CD4-positive, alpha-beta T cell treated with Interleukin-15 for 1 hour (primary cell): ENCODE measurements around the gene STRA6.

Experiments
- DNase-seq: peaks from one replicate; pipeline ENCODE4 v3.0.0-alpha.2; 2020

STRA6 gene

DNA sequence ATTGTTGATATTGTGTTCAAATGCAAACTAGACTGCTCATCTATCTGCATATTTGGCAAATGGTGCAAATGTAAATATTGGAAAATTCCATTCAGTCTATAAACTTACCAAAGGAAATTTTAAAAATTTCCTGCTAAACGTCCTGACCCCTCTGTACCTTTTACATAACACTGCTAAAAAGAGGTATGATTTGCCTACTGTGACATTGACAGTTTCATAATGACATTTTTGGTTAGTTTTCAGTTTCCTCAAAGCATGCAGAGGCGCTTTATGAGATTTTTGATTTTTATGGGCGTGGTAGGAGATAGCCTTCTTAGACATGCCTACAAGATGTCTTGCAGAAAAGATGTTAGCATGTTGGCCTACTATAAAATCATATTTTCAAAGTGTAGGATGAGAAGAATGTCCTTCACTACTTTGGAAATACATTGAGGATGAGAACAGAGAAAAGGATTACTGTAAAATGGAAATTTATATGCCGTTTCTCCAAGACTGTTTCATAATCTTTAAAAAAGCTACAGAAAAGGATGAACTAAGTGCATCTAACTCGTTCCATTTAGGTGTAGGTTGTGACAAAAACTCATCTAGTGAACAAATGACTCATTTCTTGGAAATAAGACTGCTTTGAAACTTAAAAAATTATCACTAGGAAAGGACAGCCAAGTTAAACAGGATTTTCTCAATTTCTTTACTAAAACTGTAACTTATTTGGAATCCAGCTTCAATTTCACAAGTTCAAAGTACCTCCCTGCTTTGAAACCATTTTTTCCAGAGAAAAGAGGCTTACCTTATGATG is 43.5 kb downstream of the STRA6 start:
- DNase-seq: no peak

GRCh38 chr15:74157868-74158827 is 44.4 kb downstream of the STRA6 start:
- no peak for DNase-seq

- no peak for DNase-seq
Observed at GRCh38 chr15:74156678-74157411, 45.7 kb downstream of the STRA6 start.

GRCh38 chr15:74155766-74156417 is 46.7 kb downstream of the STRA6 start:
- DNase-seq: no peak

GRCh38 chr15:74147051-74147450 is 55.5 kb downstream of the STRA6 start:
- DNase-seq: no peak

- no peak for DNase-seq
Observed at GRCh38 chr15:74146277-74146800, 56.2 kb downstream of the STRA6 start.

GRCh38 chr15:74144153-74144775 is 58.3 kb downstream of the STRA6 start:
- DNase-seq: no peak

DNA sequence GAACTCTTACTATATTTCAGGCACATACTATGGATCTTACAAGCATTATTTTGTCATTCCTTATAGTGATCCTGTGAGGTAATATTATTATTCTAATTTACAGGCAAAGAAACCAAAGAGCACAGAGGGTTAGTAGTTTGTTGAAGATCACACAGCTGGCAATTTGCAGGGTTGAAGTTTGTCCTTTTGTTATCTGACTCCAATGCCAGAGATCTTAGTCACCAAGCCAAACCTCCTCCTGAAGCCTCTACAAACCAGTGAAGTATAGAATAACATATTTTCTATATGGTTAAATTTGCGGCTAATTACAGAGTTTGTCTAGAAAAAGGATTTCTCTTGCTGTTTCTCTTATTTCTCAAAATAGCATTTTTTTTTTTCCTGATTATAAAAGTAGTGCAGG is 61.0 kb downstream of the STRA6 start:
- no peak for DNase-seq

DNA sequence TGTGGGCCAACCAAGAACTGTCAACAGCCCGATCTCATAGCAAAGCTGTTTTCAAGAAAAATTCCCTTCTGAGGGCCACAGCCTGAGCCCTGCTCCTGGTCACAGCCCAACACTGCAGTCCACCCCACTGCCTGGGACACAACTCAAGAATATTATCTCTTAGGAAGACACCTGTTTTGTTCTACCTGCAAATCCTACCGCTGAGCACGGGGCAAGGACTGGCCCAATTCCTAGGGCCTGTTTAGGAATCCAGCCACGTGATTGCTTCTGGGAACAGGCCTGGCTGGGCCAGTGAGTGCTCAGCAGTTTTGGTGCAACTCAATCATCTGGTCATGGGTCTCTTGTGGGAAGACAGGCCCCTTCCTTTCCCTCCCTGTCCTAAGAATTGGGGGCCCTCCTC is 63.9 kb downstream of the STRA6 start:
- DNase-seq: no peak

- DNase-seq: no peak
Observed at GRCh38 chr15:74137537-74137894, 65.1 kb downstream of the STRA6 start.

- no peak for DNase-seq
Observed at GRCh38 chr15:74136814-74137536, 65.6 kb downstream of the STRA6 start.

GRCh38 chr15:74136540-74136813 is 66.1 kb downstream of the STRA6 start:
- no peak for DNase-seq

GRCh38 chr15:74135041-74135565 is 67.5 kb downstream of the STRA6 start:
- no peak for DNase-seq

GRCh38 chr15:74134387-74135027 is 68.1 kb downstream of the STRA6 start:
- no peak for DNase-seq

GRCh38 chr15:74133694-74134386 is 68.7 kb downstream of the STRA6 start:
- DNase-seq: no peak

- no peak for DNase-seq
Observed at GRCh38 chr15:74132681-74133651, 69.6 kb downstream of the STRA6 start.

GRCh38 chr15:74131628-74132413 is 70.8 kb downstream of the STRA6 start:
- no peak for DNase-seq
